Muscle layer of colon (tissue), 2 donors: ENCODE results near the gene KDM4B.

Experiments used
- H3K27ac ChIP-seq: one replicate; pipeline ENCODE4 v1.7.0; 2013; ENCODE audit warnings: low read depth, mild to moderate bottlenecking, low read length, moderate library complexity
- H3K27me3 ChIP-seq, 2 donors: one replicate each; pipeline ENCODE4 v1.7.0; 2013; ENCODE audit warnings: low read length in 2 of 2, mild to moderate bottlenecking in 2 of 2; ENCODE audit not compliant: insufficient read depth in 2 of 2, control insufficient read depth in 1 of 2
- H3K36me3 ChIP-seq: one replicate; pipeline ENCODE4 v1.7.0; 2013; ENCODE audit warnings: mild to moderate bottlenecking, low read length; ENCODE audit not compliant: insufficient read depth
- H3K4me1 ChIP-seq: one replicate; pipeline ENCODE4 v1.7.0; 2013; ENCODE audit warnings: mild to moderate bottlenecking, low read length; ENCODE audit not compliant: insufficient read depth
- H3K4me3 ChIP-seq, 2 donors: one replicate each; pipeline ENCODE4 v1.7.0; 2013; ENCODE audit warnings: low read length in 2 of 2, low read depth in 1 of 2, mild to moderate bottlenecking in 1 of 2, moderate library complexity in 1 of 2
- H3K9ac ChIP-seq: one replicate; pipeline ENCODE4 v1.7.0; 2013; ENCODE audit warnings: low read length
- H3K9me3 ChIP-seq: one replicate; pipeline ENCODE4 v1.7.0; 2013; ENCODE audit warnings: mild to moderate bottlenecking, low read length
- donor health status: abdominal sarcoma.
- donor health status: Adenocarcinoma of cecum.

The KDM4B gene

GRCh38 chr19:5070930-5071329, 102.0 kb downstream of the KDM4B start:
- Histone ChIP-seq H3K9ac (no peak overlapping the region), H3K4me3 (no peak overlapping the region), H3K36me3 (peaks cover 22% of the 10 kb centered on the region), H3K9me3 (no peaks in the 10 kb centered on the region), H3K27ac (no peak overlapping the region), H3K27me3 (no peaks in the 10 kb centered on the region), H3K4me1 (no peaks in the 10 kb centered on the region)

- Histone ChIP-seq H3K9ac (no peak overlapping the region), H3K27me3 (no peaks in the 10 kb centered on the region), H3K9me3 (no peaks in the 10 kb centered on the region), H3K27ac (no peak overlapping the region), H3K4me1 (no peaks in the 10 kb centered on the region), H3K4me3 (no peak overlapping the region), H3K36me3 (peaks cover 22% of the 10 kb centered on the region)
Measured at GRCh38 chr19:5071579-5071978, 102.7 kb downstream of the KDM4B start.

- Histone ChIP-seq H3K9ac (no peak overlapping the region), H3K4me3 (no peak overlapping the region), H3K27me3 (no peaks in the 10 kb centered on the region), H3K4me1 (no peaks in the 10 kb centered on the region), H3K27ac (no peak overlapping the region), H3K36me3 (peaks cover 22% of the 10 kb centered on the region), H3K9me3 (no peaks in the 10 kb centered on the region)
Measured at GRCh38 chr19:5072115-5072514, 103.2 kb downstream of the KDM4B start.

- H3K36me3 ChIP-seq: peaks cover 34% of the 10 kb centered on the region
- no peaks in the 10 kb centered on the region for H3K27me3 ChIP-seq
- H3K4me3 ChIP-seq: no peak overlapping the region
- no peak overlapping the region for H3K9ac ChIP-seq
- H3K9me3 ChIP-seq: no peaks in the 10 kb centered on the region
- no peak overlapping the region for H3K27ac ChIP-seq
- no peaks in the 10 kb centered on the region for H3K4me1 ChIP-seq
Measured at GRCh38 chr19:5073153-5073844, 104.4 kb downstream of the KDM4B start.

GRCh38 chr19:5074407-5074806, 105.5 kb downstream of the KDM4B start:
- Histone ChIP-seq H3K4me3 (no peak overlapping the region), H3K27ac (no peak overlapping the region), H3K4me1 (no peaks in the 10 kb centered on the region), H3K36me3 (peaks cover 45% of the 10 kb centered on the region), H3K9ac (no peak overlapping the region), H3K9me3 (no peaks in the 10 kb centered on the region), H3K27me3 (no peaks in the 10 kb centered on the region)

GRCh38 chr19:5074830-5075394, 106.0 kb downstream of the KDM4B start:
- Histone ChIP-seq H3K27me3 (no peaks in the 10 kb centered on the region), H3K9me3 (no peaks in the 10 kb centered on the region), H3K36me3 (peaks cover 50% of the 10 kb centered on the region), H3K27ac (no peak overlapping the region), H3K4me3 (no peak overlapping the region), H3K4me1 (no peaks in the 10 kb centered on the region), H3K9ac (no peak overlapping the region)

- Histone ChIP-seq H3K4me1 (no peaks in the 10 kb centered on the region), H3K27ac (no peak overlapping the region), H3K36me3 (peaks cover 53% of the 10 kb centered on the region), H3K9ac (no peak overlapping the region), H3K9me3 (no peaks in the 10 kb centered on the region), H3K4me3 (no peak overlapping the region), H3K27me3 (no peaks in the 10 kb centered on the region)
Measured at GRCh38 chr19:5075597-5075996, 106.7 kb downstream of the KDM4B start.

- Histone ChIP-seq H3K27me3 (no peaks in the 10 kb centered on the region), H3K27ac (no peak overlapping the region), H3K36me3 (peaks cover 53% of the 10 kb centered on the region), H3K4me1 (no peaks in the 10 kb centered on the region), H3K4me3 (no peak overlapping the region), H3K9me3 (no peaks in the 10 kb centered on the region), H3K9ac (no peak overlapping the region)
Measured at GRCh38 chr19:5076440-5077208, 107.7 kb downstream of the KDM4B start.

- peaks cover 49% of the 10 kb centered on the region for H3K36me3 ChIP-seq
- no peaks in the 10 kb centered on the region for H3K4me1 ChIP-seq
- H3K4me3 ChIP-seq: no peak overlapping the region
- H3K27ac ChIP-seq: no peak overlapping the region
- no peak overlapping the region for H3K9ac ChIP-seq
- no peaks in the 10 kb centered on the region for H3K27me3 ChIP-seq
- H3K9me3 ChIP-seq: no peaks in the 10 kb centered on the region
Measured at GRCh38 chr19:5077209-5077515, 108.2 kb downstream of the KDM4B start.

GRCh38 chr19:5078182-5078581, 109.3 kb downstream of the KDM4B start:
- no peak overlapping the region for H3K27ac ChIP-seq

GRCh38 chr19:5078666-5079065, 109.8 kb downstream of the KDM4B start:
- no peaks in the 10 kb centered on the region for H3K9me3 ChIP-seq
- no peak overlapping the region for H3K27ac ChIP-seq
- no peak overlapping the region for H3K4me3 ChIP-seq
- no peaks in the 10 kb centered on the region for H3K4me1 ChIP-seq
- H3K27me3 ChIP-seq: no peaks in the 10 kb centered on the region
- H3K36me3 ChIP-seq: peaks cover 44% of the 10 kb centered on the region
- no peak overlapping the region for H3K9ac ChIP-seq

More at GRCh38 chr19:5078182-5078581, 109.3 kb downstream of the KDM4B start:
- Histone ChIP-seq H3K36me3 (peaks cover 47% of the 10 kb centered on the region), H3K4me3 (no peak overlapping the region), H3K4me1 (no peaks in the 10 kb centered on the region), H3K27me3 (no peaks in the 10 kb centered on the region), H3K9me3 (no peaks in the 10 kb centered on the region), H3K9ac (no peak overlapping the region)
